CD14-positive monocyte (primary cell): ENCODE data around the gene SORBS1. TPM values are rescaled to one million over a fixed set of nuclear protein-coding genes. Genes with fewer than 3 reads are reported as not detected.

Experiments
- DNase-seq, 3 donors: peaks; one replicate each; pipeline ENCODE4 v3.0.0-alpha.2; 2011 to 2022
- H2AFZ ChIP-seq: 2 replicates; pipeline ENCODE4 v1.6.0; 2012; ENCODE audit warnings: mild to moderate bottlenecking, low read depth, low read length, inconsistent platforms; ENCODE audit not compliant: insufficient read depth, poor library complexity, severe bottlenecking
- H3K27ac ChIP-seq, 2 donors: 1 replicate in 1 of 2; 2 replicates in 1 of 2; pipeline ENCODE4 v1.5.1; 2012 to 2013; ENCODE audit warnings: low read length in 2 of 2, control low read depth in 1 of 2, inconsistent platforms in 1 of 2, low read depth in 1 of 2, mild to moderate bottlenecking in 1 of 2
- H3K27me3 ChIP-seq, 2 donors: one replicate each; pipeline versions ENCODE4 v1.6.0 to v1.6.1; 2011 to 2013; ENCODE audit warnings: low read length in 2 of 2; ENCODE audit not compliant: control insufficient read depth in 2 of 2, insufficient read depth in 2 of 2
- H3K36me3 ChIP-seq, 2 donors: replicated peaks in 1 of 2; 1 replicate in 1 of 2; 2 replicates in 1 of 2; pipeline versions ENCODE4 v1.5.1 to v1.6.1; 2012 to 2013; ENCODE audit warnings: low read length in 2 of 2, control low read depth in 1 of 2, inconsistent platforms in 1 of 2, mild to moderate bottlenecking in 1 of 2; ENCODE audit not compliant: insufficient read depth in 2 of 2, control insufficient read depth in 1 of 2
- H3K4me1 ChIP-seq, 2 donors: 1 replicate in 1 of 2; 2 replicates in 1 of 2; pipeline versions ENCODE4 v1.5.1 to v1.6.1; 2012 to 2013; ENCODE audit warnings: low read length in 2 of 2, control low read depth in 1 of 2, inconsistent platforms in 1 of 2, mild to moderate bottlenecking in 1 of 2, moderate library complexity in 1 of 2; ENCODE audit not compliant: insufficient read depth in 2 of 2, control insufficient read depth in 1 of 2
- H3K4me2 ChIP-seq: replicated peaks from 2 replicates; pipeline ENCODE3; 2012; ENCODE audit warnings: low read length, moderate library complexity, mild to moderate bottlenecking; ENCODE audit not compliant: poor library complexity, severe bottlenecking; ENCODE audit errors: extremely low read depth
- H3K4me3 ChIP-seq, 3 experiments: fragments of 200-600 bp in 1 of 3; sonication (generic) in 1 of 3; replicated peaks in 1 of 3; 1 replicate in 2 of 3; 2 replicates in 1 of 3; pipeline ENCODE4 v1.5.1; 2011 to 2013; ENCODE audit warnings: low read length in 3 of 3, mild to moderate bottlenecking in 3 of 3, control low read depth in 2 of 3, low read depth in 2 of 3, inconsistent platforms in 1 of 3, moderate library complexity in 1 of 3
- H3K79me2 ChIP-seq: 2 replicates; pipeline ENCODE4 v1.6.0; 2012; ENCODE audit warnings: mild to moderate bottlenecking, control low read depth, inconsistent platforms, low read length, moderate library complexity; ENCODE audit not compliant: insufficient read depth
- H3K9ac ChIP-seq: 2 replicates; pipeline ENCODE4 v1.6.0; 2017; ENCODE audit warnings: low read length, mild to moderate bottlenecking; ENCODE audit not compliant: insufficient read depth, poor library complexity, severe bottlenecking
- H3K9me3 ChIP-seq, 2 donors: replicated peaks in 1 of 2; 1 replicate in 1 of 2; 2 replicates in 1 of 2; pipeline versions ENCODE4 v1.5.1 to v1.6.1; 2012 to 2013; ENCODE audit warnings: low read length in 2 of 2, control low read depth in 1 of 2; ENCODE audit not compliant: control insufficient read depth in 1 of 2, insufficient read depth in 1 of 2
- H4K20me1 ChIP-seq: 2 replicates; pipeline ENCODE4 v1.6.0; 2012; ENCODE audit warnings: mild to moderate bottlenecking, low read length, control low read depth, moderate library complexity; ENCODE audit not compliant: insufficient read depth
- H3K27ac Mint-ChIP-seq, 7 donors: one replicate each; pipeline ENCODE4 v1.8.0; 2020; ENCODE audit warnings: mild to moderate bottlenecking in 7 of 7, mixed read lengths in 7 of 7, moderate library complexity in 6 of 7, inconsistent platforms in 2 of 7
- H3K27me3 Mint-ChIP-seq, 3 donors: one replicate each; pipeline ENCODE4 v1.8.0; 2021 to 2022; ENCODE audit warnings: low read depth in 3 of 3, mild to moderate bottlenecking in 3 of 3, mixed read lengths in 3 of 3, moderate library complexity in 3 of 3, inconsistent platforms in 1 of 3
- H3K36me3 Mint-ChIP-seq, 2 donors: one replicate each; pipeline ENCODE4 v1.8.0; 2020; ENCODE audit warnings: mixed read lengths in 2 of 2, inconsistent platforms in 1 of 2, mild to moderate bottlenecking in 1 of 2
- H3K4me1 Mint-ChIP-seq: one replicate; pipeline ENCODE4 v1.8.0; 2020; ENCODE audit warnings: mild to moderate bottlenecking, mixed read lengths
- H3K4me3 Mint-ChIP-seq, 2 donors: one replicate each; pipeline ENCODE4 v1.8.0; 2020; ENCODE audit warnings: mild to moderate bottlenecking in 2 of 2, mixed read lengths in 2 of 2, moderate library complexity in 1 of 2
- H3K9me3 Mint-ChIP-seq, 7 donors: one replicate each; pipeline ENCODE4 v1.8.0; 2020 to 2022; ENCODE audit warnings: mixed read lengths in 7 of 7, mild to moderate bottlenecking in 6 of 7, moderate library complexity in 6 of 7, inconsistent platforms in 2 of 7
- WGBS: methylation state at CpG from one replicate; pipeline ENCODE4 v1.1.5; 2013; ENCODE audit warnings: missing lambda C conversion rate; ENCODE audit not compliant: insufficient coverage; 5-methylcytosine and 5-hydroxymethylcytosine counted together
- intact Hi-C, 2 donors: fragments of 100-400 bp; cut with micrococcal nuclease; formaldehyde crosslinking; loops; one replicate each; pipeline versions ENCODE4 v1.15.0 to v1.15.1; 2023
- polyA plus RNA-seq, 3 donors: library from polyadenylated mRNA; depleted of rRNA in 1 of 3; unstranded in 2 of 3; stranded (reverse) in 1 of 3; fragments of 300-500 nt in 2 of 3; fragments of >200 nt in 1 of 3; fragmentation: Illumina TruSeq in 2 of 3; gene quantifications; 1 replicate in 2 of 3; 2 replicates in 1 of 3; pipeline ENCODE4 v1.2.3, GENCODE V29; 2012 to 2021
- TF ChIP-seq, protein P1 (sequence below): fragments of 200-600 bp; IDR thresholded peaks from one replicate; pipeline ENCODE4 v1.8.0; 2022; ENCODE audit warnings: antibody characterized with exemption, mild to moderate bottlenecking

The SORBS1 gene
- polyA plus RNA-seq, 3 donors: 0.08 to 0.15 TPM; not detected in 1

DNA sequence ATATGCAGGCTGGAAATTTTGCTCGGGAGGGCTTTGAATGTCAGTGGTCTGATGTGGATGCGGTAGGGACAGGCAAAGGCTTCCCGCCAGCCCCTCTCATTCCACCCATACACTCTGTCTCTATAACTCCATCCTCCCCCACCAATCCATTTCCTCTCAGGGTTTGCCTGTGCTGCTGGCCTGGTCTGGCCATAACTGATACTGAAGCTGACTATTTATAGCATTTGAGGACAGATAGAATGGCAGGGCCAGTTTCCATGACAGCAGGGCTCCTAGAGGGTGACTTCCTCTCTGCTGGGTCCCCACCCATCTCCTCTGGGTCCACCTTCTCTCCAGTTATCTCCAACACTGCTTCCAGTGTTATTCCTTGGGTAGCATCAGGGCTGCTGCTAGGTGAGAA, 263.8 kb downstream of the SORBS1 start:
- TF ChIP-seq, protein P1, sequence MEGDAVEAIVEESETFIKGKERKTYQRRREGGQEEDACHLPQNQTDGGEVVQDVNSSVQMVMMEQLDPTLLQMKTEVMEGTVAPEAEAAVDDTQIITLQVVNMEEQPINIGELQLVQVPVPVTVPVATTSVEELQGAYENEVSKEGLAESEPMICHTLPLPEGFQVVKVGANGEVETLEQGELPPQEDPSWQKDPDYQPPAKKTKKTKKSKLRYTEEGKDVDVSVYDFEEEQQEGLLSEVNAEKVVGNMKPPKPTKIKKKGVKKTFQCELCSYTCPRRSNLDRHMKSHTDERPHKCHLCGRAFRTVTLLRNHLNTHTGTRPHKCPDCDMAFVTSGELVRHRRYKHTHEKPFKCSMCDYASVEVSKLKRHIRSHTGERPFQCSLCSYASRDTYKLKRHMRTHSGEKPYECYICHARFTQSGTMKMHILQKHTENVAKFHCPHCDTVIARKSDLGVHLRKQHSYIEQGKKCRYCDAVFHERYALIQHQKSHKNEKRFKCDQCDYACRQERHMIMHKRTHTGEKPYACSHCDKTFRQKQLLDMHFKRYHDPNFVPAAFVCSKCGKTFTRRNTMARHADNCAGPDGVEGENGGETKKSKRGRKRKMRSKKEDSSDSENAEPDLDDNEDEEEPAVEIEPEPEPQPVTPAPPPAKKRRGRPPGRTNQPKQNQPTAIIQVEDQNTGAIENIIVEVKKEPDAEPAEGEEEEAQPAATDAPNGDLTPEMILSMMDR: no peak
- H3K36me3 Mint-ChIP-seq: no peaks in the 10 kb centered on the region
- peak overlapping the region in 1 of 2 donors; percentile 31 for H3K4me3 Mint-ChIP-seq
- H3K4me1 ChIP-seq: peaks cover 11% of the 10 kb centered on the region in 2 donors
- intact Hi-C loops: no loop called here
- H3K27ac ChIP-seq: no peak overlapping the region
- no peak overlapping the region for H3K4me3 ChIP-seq
- no peak for DNase-seq
- H3K9me3 ChIP-seq: no peaks in the 10 kb centered on the region
- H2AFZ ChIP-seq: no peak overlapping the region
- no peak overlapping the region for H3K9ac ChIP-seq
- H3K27me3 ChIP-seq: peaks cover 0 to 21% of the 10 kb centered on the region in 2 donors
- H3K36me3 ChIP-seq: no peaks in the 10 kb centered on the region
- H3K4me1 Mint-ChIP-seq: peaks cover 22% of the 10 kb centered on the region
- WGBS: no CpG with 5 or more reads among the region's 3 CpGs
- no peaks in the 10 kb centered on the region for H4K20me1 ChIP-seq
- no peak overlapping the region for H3K27ac Mint-ChIP-seq
- H3K4me2 ChIP-seq: no peak overlapping the region
- H3K27me3 Mint-ChIP-seq: peaks cover 24 to 32% (median 28%) of the 10 kb centered on the region in 3 donors
- H3K79me2 ChIP-seq: no peaks in the 10 kb centered on the region
- peaks cover 0 to 1% (median 0%) of the 10 kb centered on the region in 7 donors for H3K9me3 Mint-ChIP-seq

- Histone ChIP-seq H3K4me1 (peaks cover 11% of the 10 kb centered on the region in 2 donors), H3K4me3 (no peak overlapping the region), H3K36me3 (no peaks in the 10 kb centered on the region), H3K9me3 (no peaks in the 10 kb centered on the region), H3K9ac (no peak overlapping the region), H4K20me1 (no peaks in the 10 kb centered on the region), H3K4me2 (no peak overlapping the region), H3K27me3 (peaks cover 0 to 26% of the 10 kb centered on the region in 2 donors), H2AFZ (no peak overlapping the region), H3K27ac (no peak overlapping the region), H3K79me2 (no peaks in the 10 kb centered on the region)
- Mint-ChIP-seq H3K9me3 (peaks cover 0 to 2% (median 0%) of the 10 kb centered on the region in 7 donors), H3K4me3 (no peak overlapping the region), H3K36me3 (no peaks in the 10 kb centered on the region), H3K27ac (no peak overlapping the region), H3K27me3 (peaks cover 30 to 34% (median 34%) of the 10 kb centered on the region in 3 donors), H3K4me1 (peaks cover 24% of the 10 kb centered on the region)
- TF ChIP-seq, protein P1: no peak
- intact Hi-C loops: no loop called here
- 89% methylated on average over 3 of the region's 4 CpGs for WGBS
- no peak for DNase-seq
Observed at GRCh38 chr10:95296764-95297163, 264.4 kb downstream of the SORBS1 start.
